Measurements from ENCODE around the gene APOL1.
A peak's percentile ranks its signal among the peaks of the same experiment; 100 is the strongest.
"Not testable (repeated sequence)": the region's sequence is repeated elsewhere in the genome, so short reads cannot be mapped to it uniquely, and the experiment has no call there.

APOL1 gene

DNA sequence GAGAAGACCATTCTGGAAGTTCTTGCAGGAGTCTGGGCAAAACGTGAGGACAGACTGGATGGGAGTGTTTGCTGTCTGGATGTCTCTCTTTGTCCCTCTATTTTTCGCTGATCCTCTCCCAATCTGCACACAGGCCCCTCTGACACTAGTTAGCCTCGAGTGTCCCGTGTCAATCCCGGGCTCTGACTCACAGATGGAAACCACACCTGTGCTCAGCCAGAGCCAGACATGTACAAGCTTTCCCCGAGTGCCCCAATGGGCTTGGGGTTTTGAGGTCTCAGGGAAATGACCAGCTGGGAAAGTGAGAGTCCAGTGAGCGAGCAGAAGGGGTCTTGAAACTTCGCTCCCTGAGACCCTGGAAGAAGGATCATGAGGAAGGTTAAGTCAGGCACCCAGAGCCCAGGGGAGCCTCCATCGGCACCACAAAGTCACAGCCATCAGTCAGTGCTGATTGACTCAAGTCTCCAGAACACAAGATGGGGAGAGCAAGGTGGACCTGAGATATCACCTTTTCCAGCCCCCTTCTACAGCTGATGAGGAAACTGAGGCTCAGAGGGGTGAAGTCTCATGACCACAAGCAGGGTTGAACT is 27.5 kb upstream of the APOL1 start:
- DNase-seq (ENCODE audit: low spot score): no peak

DNA sequence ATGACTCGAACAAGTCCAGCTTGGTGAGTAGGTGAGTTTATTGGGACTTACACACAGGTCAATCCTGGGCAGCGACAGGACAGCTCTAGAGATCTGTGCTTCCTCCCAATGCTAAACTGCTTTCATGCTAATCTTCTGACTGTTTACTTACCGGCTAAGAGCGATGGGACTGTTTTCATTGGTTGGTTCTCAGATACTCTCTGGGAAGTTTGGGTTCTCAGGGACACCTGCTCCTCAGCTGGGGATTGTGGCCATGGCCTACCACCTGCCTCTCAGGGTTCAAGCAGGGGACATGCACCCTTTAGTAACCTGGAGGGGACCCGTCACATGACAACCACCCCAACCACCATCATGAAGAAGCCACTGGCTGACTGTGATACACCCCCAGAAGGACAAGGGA is 26.7 kb upstream of the APOL1 start:
- DNase-seq (ENCODE audit: low spot score): no peak

DNA sequence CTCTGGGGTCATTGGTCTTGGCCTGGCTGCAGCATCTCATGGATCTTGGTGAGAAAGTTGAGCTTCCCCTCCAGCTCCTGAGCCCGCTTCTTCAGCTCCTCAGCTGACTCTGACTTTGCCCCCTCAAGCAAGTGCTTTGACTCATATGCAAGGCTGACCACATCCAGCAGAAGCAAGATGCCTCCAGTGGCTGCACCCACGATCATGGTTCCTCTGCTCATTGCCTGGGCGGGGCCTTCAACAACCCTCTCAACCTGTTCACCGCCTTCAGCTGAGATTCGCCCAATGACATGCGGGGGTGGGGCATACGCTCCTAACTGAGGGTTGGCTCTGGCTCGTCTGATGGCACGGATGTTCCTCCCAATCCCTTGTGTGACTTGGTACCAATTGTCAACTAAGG is 25.5 kb upstream of the APOL1 start:
- DNase-seq (ENCODE audit: low spot score): no peak

DNA sequence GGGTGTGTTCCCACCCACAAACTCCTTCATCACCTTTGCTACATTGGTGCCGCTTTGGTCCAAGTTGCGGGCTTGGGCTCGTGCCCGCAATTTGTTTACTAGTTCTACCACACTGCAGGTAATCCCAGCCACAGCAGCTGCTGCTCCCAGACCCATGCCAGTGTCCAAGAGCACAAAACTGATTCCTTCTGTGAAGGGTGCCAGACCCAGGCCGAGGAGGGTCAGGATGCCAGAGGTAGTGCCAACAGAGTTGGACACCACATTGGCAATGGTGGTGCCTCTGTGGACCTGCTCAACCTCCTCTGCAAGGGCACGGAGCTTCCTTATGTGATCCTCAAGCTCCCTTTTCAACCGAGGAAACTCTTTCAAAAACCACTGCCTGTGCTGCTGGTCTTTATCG is 25.1 kb upstream of the APOL1 start:
- DNase-seq (ENCODE audit: low spot score): no peak

DNA sequence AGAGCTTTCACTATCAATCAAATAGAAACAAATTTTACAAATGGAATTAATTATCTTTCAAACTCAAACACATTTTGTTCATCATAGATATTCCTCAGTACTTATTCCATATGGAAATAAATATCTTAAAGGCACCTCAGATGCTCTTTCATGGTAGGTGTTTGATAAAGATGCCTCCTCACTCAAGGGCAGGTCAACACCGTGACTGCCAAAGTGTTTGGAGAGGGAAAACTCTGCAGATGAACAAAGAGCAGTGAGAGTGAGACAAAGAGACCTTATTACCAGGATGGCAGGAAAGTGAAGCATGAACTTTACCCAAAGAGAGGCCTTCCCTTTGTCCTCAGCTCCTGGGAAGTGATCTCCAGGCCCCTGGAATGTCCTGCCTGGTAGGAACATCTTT is 24.6 kb upstream of the APOL1 start:
- not testable (repeated sequence) for DNase-seq (ENCODE audit: low spot score)

DNA sequence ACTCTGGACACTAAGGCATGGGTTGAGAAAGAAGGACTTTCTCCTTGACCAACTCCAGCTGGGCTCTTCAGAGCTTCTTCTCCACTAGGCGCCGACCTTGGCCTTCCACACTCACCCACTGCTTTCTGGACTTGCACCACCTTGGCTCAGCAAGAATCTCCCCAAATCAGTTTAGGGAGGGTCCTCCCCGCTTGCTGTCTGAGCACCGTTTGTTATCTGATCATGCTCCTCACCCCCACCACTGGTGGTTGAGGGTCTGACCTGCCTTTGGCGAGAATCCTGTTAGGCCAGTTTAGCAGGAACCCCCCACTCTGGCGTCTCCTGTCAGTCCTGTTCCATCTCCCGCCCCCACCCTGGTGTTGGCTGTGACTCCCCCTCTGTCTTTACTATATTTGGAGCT is 24.0 kb upstream of the APOL1 start:
- DNase-seq (ENCODE audit: low spot score): no peak

DNA sequence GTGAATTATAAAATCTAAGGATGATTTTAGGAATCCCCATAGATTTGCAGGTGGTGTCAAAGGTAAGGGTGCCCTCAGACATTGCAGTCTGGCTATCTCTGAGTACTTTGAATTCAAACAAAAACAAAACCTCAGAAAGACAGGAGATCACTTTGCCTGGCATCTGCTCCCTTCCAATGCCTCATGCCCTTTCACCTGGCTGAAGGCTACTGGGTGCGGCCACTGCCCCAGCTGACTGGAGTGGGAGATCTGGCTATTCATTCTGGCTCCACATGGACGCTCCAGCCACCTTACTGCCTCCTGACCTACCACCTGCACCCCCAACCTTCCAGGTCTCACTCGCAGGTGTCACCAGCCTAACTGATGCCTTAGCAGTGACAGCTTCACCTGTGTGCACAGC is 23.3 kb upstream of the APOL1 start:
- not testable (repeated sequence) for DNase-seq (ENCODE audit: low spot score)

DNA sequence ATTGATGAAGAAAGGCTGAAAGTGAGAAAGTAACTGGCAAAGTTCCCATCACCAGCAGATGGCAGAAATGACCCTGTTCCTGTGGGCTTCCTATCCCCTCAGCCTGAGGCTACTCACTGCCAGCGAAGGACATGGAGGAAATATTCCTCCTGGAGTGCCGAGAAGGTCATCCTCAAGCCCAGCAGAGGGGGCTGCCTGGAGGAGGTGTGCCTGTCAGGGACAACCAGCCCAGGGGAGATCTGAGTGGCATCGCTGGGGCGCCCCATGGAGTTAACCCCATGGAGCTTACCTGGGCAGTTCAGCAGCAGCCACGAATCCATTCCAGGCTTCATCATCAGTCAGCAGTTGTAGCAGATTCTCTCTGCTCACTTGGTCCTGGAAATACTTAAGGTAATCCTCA is 21.9 kb upstream of the APOL1 start:
- DNase-seq (ENCODE audit: low spot score): not testable (repeated sequence)

DNA sequence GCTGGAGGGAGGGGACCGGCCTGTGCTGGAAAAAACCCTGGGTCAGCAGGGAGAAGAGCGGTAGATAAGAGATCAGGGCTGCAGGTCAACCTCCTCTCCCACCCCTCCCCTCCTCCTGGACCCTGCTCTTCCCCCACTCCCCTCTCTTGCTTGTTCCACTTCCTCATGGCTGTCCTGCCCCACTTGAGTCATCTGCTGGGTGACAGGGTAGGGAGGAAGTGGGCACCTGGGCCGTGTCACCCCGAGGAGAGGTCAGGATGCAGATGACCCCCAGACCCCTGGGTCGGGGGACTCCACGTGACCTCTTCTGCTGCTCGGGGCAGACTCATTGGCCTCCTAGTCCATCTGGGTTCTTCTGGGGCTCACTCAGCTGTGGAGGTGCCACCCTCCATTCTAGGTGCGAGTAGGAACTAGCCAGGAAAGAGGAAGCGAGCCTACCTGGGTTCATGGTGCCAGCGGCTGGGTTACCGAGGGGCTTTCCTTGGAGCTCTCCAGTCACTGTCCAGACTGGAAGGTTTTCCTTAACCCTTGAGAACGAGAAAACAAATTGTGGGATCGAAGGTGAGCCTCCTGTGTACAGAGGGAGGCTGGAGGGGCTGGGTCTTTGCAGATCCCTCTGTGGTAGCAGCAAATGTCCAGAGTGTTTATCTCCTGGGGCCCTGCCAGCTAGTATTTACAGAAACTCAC is 20.1 kb upstream of the APOL1 start:
- no peak for DNase-seq (ENCODE audit: low spot score)

DNA sequence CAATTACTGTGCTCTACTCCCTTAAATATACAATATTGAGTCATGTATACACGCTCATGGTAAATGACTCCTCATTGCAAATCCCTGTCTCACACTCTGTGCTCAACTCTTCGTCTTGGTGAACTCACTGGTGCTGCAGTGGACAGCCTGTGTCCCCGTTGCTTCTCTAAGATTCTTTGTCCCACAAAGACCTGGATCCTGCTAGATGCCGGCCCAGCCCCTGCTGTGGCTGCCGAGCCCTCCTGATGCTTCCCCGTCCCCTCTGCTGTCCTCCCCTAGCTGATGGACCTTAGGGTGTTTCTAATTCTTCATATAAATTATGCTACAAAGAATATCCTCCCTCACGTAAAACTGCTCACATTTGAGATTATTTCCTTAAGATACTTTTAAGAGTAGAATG is 19.1 kb upstream of the APOL1 start:
- DNase-seq (ENCODE audit: low spot score): no peak

DNA sequence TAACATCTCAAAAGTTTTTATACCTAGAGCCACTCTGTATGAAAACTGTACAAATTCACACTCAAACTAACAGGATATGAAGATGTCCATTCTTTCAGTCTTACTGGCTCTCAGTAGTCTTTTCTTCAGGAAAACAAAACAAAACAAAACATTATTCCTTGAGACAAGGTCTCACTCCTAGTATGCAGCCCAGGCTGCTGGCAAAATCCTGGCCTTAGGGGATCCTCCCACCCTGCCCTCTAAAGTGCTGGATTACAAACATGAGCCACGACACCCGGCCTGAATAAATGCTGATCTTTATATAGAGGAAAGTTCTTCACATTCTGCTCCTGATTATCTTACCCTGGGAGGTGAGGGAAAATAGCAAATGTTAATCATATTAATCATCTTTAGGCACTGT is 18.7 kb upstream of the APOL1 start:
- no peak for DNase-seq (ENCODE audit: low spot score)

DNA sequence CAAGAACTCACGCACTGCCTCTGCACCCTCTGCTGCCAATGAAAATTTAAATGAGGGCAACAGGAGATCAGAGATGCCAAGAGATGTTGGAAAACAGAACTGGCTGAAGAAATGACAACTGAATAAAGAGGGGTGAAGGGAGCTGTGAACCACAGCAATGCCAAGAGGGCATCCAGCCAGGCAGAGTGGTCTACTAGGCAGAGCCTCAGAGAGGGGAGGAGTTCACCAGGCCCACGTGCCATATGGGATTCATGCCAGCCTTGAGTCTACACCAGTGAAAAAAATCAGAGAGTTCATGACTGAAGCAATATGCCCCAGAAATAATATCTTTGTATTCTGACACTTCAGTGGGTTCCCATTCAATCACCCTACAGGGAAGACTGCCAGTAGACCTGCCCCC is 18.0 kb upstream of the APOL1 start:
- no peak for DNase-seq (ENCODE audit: low spot score)

DNA sequence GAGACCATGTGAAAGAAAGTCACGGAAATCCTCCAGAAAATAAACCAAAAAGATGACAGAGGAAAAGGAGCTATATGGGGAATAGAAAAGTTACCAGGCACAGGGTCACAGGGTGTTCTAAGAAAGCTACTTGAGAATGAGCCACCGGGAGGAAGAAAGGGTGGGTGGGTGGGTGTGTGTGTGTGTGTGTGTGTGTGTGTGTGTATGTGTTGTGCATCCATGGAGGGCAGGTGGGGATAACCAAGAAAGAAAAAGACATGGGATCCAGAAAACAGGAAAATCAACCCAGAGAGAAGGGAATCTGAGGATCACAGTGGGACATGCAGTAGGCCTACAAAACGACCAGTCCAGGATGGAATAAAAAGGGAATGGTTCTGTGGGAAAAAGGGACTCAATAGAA is 17.3 kb upstream of the APOL1 start:
- no peak for DNase-seq (ENCODE audit: low spot score)

DNA sequence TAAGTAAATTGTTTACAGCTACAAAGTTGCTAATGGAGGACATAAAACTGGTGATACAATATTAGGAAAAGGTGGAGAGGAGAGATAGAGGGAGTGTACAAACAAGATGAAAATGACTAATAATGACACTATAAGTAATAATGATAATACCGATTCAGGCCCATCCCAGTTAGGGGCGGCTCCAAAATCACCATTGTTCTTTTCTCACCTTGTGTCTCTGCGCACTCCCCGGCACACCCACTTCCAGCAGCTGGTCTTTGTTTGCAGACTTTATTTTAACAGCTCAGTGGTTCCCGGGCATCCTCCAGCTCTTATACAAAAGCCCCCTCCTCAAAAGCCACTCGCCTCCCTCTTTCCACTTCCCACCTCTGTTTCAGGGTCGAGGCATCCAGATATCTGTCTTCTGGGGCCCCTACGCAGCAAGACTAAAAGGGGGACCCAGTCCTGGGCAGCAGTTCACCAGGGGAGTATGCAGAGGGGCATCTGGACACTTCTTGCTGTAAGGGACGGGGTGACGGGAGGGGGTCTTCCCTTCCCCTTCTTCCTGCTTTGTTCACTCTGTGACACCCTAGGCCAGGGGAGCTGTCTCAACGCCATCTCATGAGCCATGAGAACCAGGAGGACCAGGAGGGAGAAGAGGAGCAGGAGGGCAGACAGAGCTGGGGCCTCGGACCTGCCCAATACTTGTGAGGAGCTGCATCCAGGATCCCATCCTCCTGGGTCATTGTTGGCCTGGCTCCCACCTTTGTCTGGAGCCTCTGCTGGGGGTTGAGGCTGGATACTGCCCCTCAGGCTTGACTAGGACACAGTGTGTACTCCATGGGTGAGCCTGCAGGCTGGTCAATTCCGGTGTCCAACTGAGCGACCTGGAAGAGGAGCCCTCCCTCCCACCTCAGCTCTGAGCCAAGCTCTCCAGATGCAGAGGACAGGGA is 16.3 kb upstream of the APOL1 start:
- no peak for DNase-seq (ENCODE audit: low spot score)

DNA sequence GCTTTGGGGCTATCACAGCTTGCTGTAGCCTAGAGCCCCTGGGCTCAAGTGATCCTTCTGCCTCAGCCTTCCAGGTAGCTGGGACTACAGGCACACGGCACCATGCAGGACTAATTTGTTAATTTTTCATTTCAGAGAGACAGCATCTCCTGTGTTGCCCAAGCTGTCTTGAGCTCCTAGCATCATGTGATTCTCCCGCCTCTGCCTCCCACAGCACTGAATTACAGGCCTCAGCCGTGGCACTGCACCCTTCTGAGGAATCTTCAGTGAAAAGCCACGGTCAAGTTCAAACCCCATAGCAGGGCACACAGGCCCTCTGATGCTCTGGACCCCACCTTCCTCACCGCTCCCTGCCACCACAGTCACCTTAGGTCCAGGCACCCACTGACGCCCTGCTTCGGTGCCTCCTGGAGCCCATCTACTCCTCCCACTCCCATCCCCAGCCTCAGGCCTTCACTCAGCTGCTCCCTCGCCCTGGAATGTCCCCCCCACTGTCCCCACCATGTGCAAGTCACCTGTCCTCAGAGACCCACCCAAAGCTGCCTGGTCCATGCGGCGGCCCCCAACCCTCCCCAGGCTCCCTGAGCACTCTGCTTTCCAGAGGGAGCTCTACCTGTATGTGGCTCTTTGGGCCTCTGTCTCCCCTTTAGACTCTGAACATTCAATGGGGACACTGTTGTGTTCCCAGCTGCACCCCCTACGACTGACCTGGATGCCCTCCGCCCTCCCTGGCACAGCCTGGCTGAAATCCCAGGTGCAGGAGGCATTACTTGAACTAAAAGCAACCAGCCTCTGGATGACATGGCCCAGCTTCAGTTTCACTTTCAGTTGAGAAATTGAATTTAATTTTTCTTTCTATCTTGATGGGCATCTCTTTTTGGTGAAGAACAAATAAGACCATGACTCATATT is 15.2 kb upstream of the APOL1 start:
- no peak for DNase-seq (ENCODE audit: low spot score)

DNA sequence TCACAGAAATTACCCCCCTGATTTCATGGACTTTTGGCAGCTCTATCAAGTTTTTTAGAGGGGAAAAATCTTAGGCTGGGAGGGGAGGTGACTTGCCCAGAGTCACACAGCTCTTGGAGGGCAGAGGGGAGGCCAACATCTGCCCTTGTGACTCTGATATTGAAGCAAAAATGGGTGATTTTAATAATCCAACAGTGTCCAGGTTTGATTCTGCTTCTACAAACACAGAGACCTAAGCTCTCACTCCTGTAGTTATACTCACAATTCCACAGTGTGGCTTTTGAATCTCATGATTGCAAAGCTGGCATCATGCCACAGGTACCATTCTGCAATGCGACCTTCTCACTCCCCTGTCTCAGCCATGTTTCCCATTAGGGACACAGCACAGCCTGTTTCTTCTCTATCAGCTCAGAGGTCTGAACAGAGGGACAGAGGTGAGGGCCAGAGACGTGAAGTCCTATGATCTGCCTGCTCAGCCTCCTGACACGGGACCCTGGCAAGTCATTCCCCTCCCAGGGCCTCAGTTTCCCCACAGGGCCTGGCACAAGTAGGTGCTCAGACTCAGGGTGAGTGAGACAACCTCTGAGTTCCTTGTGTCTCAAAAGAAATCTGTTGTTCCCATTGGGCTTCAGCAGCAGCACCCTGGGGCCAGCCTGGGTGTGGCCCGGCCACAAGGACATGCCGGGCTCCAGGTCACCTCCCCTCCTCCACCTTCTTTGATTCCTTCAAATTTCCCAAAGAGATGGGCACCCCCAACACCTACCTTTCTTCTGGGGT is 14.4 kb upstream of the APOL1 start:
- no peak for DNase-seq (ENCODE audit: low spot score)

DNA sequence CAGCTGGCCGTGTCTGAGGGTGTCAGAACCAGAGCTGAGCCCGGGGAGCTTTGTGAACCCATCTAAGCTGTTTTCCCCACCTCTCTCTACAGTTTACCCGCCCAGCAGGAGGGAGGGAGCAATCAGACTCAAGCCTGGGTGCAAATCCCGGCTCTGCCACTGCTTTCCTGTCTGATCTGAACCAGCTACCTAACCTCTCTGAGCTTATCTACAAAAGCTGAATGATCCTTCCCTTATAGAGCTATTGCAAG is 13.9 kb upstream of the APOL1 start:
- DNase-seq (ENCODE audit: low spot score): no peak

DNA sequence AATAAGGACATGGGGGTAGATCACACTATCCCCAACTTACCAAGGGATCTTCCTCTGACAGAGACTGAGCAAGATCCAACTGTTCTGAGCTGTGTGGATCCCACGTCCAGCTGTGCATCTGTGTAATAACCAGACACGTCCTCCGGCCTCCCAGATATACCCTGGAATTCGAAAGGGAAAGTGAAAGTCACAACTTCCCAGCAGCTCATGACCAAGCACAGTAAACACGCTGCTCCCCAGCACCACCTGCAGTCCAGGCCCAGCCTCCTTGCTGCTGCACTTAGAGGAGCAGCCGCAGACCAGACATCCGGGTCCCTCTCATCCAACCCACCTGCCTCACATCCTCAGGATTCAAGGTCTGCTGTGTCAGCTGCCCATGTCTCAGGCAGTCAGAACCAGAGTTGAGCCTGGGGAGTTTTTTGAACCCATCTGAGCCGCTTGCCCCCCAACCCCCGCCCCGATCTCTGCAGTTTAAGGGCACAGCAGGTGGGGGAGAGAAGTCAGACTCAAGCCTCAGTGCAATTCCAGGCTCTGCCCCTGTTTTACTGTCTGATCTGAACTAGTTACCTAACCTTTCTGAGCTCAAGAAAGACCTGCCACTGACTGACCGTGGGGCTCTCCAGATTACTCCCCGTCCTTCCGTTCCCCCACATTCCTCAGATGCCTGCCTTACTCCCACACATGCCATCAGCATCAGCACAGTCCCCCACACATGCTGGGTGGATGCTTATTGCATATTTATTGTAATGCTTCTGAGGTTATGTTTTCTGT is 13.3 kb upstream of the APOL1 start, which contains the start of gene APOL2:
Gene APOL2 (minus strand): TSS at position 127 of the 771 bp plus-strand sequence. CDS start 6,365 bp downstream, outside the sequence.
- peak; percentile 93 for DNase-seq (ENCODE audit: low spot score)

DNA sequence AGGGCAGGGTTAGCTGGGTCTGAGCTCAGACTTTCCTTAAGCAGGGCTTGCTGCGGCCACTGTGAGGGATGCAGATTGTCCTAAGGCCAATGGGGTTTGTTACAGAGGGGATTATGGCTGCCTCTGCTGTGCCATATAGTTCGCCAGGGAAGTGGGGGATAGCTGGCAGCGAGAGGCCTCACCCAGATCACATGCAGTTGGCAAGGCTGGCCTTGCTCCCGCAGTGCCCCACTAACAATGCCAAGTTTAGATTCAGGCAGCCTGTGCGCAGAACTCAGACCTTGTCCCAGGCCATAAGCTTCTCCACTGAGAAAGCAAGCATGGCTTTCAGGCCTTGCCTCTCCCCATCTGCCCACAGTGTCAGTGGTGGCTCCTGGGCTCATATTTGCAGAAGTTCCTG is 8.9 kb upstream of the APOL1 start:
- no peak for DNase-seq (ENCODE audit: low spot score)

DNA sequence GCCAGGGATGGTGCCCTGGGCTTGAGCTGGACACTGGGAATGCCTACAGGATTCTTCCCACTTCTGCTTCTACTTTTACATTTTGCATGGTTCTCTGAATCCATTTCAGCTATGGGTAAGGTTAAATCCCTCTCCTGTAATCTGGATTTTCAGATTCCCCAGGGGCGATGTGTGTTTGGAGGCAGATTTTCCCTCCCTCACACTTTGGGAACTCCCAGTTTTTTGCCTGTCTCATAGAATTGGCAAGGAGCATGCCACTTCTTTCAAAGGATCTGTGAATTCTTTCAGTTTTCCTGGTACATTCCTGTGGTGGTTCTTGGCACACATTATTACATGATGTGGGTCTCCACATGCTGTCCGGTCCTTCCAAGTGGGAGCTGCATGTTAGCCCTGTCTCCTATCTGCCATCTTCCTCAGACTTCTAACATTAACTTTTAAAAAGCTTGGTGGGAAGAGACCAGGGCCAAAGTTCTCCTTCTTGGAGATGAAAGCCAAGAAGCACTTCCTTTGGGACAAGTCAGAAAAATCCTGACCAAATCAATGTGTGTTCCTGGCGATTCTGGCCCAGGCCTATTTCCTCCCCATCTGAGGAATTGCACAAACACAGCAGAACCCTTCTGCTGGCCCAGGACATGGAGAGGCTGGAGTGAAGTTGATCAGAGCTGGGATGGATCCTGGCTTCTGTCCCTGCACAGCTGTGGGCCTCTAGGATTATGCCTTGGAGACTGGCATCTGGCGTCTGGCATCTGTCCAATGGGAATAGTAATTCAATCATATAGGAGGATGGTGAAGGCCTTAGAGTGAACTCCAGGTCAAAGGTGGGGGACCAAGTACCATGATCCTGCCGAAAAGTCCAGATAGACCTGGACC is 8.2 kb upstream of the APOL1 start:
- DNase-seq (ENCODE audit: low spot score): peak; percentile 38
